ENCODE results near the gene CDK18. TPM values are rescaled to one million over a fixed set of nuclear protein-coding genes. Genes with fewer than 3 reads are reported as not detected.

CDK18 gene
- polyA plus RNA-seq, 1 donor from 2014 or later: not detected

DNA sequence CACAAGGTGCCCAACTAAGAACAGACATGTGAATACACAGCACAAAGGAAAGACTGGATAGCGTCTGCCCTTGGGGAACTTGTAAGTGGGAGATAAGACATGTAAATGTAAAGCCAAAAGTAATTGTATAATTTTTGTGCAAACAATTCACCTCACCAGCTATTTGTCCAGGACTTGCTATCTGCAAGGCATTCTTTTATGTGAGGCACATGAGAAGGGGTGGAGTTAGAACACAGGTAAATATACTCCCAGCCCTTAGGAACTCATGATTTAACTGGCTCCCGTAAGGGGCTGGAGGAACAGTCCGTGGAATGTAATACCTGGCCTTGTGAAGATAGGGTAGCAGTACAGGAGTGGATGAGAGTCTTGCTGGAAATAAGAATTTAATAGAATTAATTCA lies 61.3 kb downstream of the CDK18 start:
- Histone ChIP-seq H3K27me3 (ENCODE audit: insufficient read depth, low read depth, low read length) (peaks cover 54% of the 10 kb centered on the region), H3K9me3 (ENCODE audit: low read length) (peaks cover 11% of the 10 kb centered on the region), H3F3A (ENCODE audit: insufficient read depth, low read length, poor library complexity, severe bottlenecking) (no peaks in the 10 kb centered on the region), H3K4me3 (ENCODE audit: low read length) (no peak overlapping the region), H3K27ac (ENCODE audit: low read length) (no peak overlapping the region), H3K9me2 (ENCODE audit: insufficient read depth, low read length) (no peaks in the 10 kb centered on the region), H2AFZ (ENCODE audit: low read depth, low read length) (no peak overlapping the region), H3K4me2 (ENCODE audit: low read length) (no peak overlapping the region), H3K9ac (ENCODE audit: low read length) (no peak overlapping the region), H4K20me1 (ENCODE audit: insufficient read depth) (no peaks in the 10 kb centered on the region), H3K79me2 (replicated peaks; ENCODE audit: insufficient read depth, low read length) (no peaks in the 10 kb centered on the region), H3K36me3 (ENCODE audit: insufficient read depth, low read length) (no peaks in the 10 kb centered on the region)
- TF ChIP-seq, protein P1, sequence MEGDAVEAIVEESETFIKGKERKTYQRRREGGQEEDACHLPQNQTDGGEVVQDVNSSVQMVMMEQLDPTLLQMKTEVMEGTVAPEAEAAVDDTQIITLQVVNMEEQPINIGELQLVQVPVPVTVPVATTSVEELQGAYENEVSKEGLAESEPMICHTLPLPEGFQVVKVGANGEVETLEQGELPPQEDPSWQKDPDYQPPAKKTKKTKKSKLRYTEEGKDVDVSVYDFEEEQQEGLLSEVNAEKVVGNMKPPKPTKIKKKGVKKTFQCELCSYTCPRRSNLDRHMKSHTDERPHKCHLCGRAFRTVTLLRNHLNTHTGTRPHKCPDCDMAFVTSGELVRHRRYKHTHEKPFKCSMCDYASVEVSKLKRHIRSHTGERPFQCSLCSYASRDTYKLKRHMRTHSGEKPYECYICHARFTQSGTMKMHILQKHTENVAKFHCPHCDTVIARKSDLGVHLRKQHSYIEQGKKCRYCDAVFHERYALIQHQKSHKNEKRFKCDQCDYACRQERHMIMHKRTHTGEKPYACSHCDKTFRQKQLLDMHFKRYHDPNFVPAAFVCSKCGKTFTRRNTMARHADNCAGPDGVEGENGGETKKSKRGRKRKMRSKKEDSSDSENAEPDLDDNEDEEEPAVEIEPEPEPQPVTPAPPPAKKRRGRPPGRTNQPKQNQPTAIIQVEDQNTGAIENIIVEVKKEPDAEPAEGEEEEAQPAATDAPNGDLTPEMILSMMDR (IDR thresholded peaks at IDR 0.05; ENCODE audit: poor library complexity, severe bottlenecking): no peak
- TF ChIP-seq POLR2AphosphoS5 (IDR thresholded peaks at IDR 0.05) (no peak), RAD21 (conservative IDR thresholded peaks at IDR 0.05) (no peak), TAF1 (IDR thresholded peaks at IDR 0.05; ENCODE audit: low read depth) (no peak), SMC3 (conservative IDR thresholded peaks at IDR 0.05; ENCODE audit: poor library complexity) (no peak)

- Histone ChIP-seq H3K4me3 (ENCODE audit: low read length) (no peak overlapping the region), H4K20me1 (ENCODE audit: insufficient read depth) (no peaks in the 10 kb centered on the region), H3K27ac (ENCODE audit: low read length) (no peak overlapping the region)
Observed at GRCh38 chr1:205567716-205568115, 63.2 kb downstream of the CDK18 start.

More at GRCh38 chr1:205567716-205568115, 63.2 kb downstream of the CDK18 start:
- H3K4me2 ChIP-seq (ENCODE audit: low read length): no peak overlapping the region
- no peak overlapping the region for H3K9ac ChIP-seq (ENCODE audit: low read length)
- no peaks in the 10 kb centered on the region for H3K36me3 ChIP-seq (ENCODE audit: insufficient read depth, low read length)
- no peak overlapping the region for H2AFZ ChIP-seq (ENCODE audit: low read depth, low read length)
- H3K9me3 ChIP-seq (ENCODE audit: low read length): no peaks in the 10 kb centered on the region
- peaks cover 66% of the 10 kb centered on the region for H3K27me3 ChIP-seq (ENCODE audit: insufficient read depth, low read depth, low read length)
- TF ChIP-seq TAF1 (IDR thresholded peaks at IDR 0.05; ENCODE audit: low read depth): no peak
- TF ChIP-seq RAD21 (conservative IDR thresholded peaks at IDR 0.05): no peak
- TF ChIP-seq, protein P2, sequence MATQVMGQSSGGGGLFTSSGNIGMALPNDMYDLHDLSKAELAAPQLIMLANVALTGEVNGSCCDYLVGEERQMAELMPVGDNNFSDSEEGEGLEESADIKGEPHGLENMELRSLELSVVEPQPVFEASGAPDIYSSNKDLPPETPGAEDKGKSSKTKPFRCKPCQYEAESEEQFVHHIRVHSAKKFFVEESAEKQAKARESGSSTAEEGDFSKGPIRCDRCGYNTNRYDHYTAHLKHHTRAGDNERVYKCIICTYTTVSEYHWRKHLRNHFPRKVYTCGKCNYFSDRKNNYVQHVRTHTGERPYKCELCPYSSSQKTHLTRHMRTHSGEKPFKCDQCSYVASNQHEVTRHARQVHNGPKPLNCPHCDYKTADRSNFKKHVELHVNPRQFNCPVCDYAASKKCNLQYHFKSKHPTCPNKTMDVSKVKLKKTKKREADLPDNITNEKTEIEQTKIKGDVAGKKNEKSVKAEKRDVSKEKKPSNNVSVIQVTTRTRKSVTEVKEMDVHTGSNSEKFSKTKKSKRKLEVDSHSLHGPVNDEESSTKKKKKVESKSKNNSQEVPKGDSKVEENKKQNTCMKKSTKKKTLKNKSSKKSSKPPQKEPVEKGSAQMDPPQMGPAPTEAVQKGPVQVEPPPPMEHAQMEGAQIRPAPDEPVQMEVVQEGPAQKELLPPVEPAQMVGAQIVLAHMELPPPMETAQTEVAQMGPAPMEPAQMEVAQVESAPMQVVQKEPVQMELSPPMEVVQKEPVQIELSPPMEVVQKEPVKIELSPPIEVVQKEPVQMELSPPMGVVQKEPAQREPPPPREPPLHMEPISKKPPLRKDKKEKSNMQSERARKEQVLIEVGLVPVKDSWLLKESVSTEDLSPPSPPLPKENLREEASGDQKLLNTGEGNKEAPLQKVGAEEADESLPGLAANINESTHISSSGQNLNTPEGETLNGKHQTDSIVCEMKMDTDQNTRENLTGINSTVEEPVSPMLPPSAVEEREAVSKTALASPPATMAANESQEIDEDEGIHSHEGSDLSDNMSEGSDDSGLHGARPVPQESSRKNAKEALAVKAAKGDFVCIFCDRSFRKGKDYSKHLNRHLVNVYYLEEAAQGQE (IDR thresholded peaks at IDR 0.05; ENCODE audit: borderline replicate concordance): no peak
- no peak for TF ChIP-seq EZH2 (IDR thresholded peaks at IDR 0.05; ENCODE audit: borderline replicate concordance, insufficient read depth, low read length, poor library complexity, severe bottlenecking)
- no peak for TF ChIP-seq SMC3 (conservative IDR thresholded peaks at IDR 0.05; ENCODE audit: poor library complexity)
- TF ChIP-seq POLR2AphosphoS5 (IDR thresholded peaks at IDR 0.05): no peak
- TF ChIP-seq, protein P1 (IDR thresholded peaks at IDR 0.05; ENCODE audit: poor library complexity, severe bottlenecking): no peak
- no peak for TF ChIP-seq EP300 (conservative IDR thresholded peaks at IDR 0.05; ENCODE audit: poor library complexity, severe bottlenecking)
- TF ChIP-seq MXI1 (conservative IDR thresholded peaks at IDR 0.05; ENCODE audit: poor library complexity, severe bottlenecking): no peak
- no peaks in the 10 kb centered on the region for H3K79me2 ChIP-seq (replicated peaks; ENCODE audit: insufficient read depth, low read length)
- H3K9me2 ChIP-seq (ENCODE audit: insufficient read depth, low read length): no peaks in the 10 kb centered on the region
- no peaks in the 10 kb centered on the region for H3F3A ChIP-seq (ENCODE audit: insufficient read depth, low read length, poor library complexity, severe bottlenecking)

All from neural cell (in vitro differentiated cells).